Tibial nerve (tissue), 3 donors: ENCODE results near the gene NKD1.

Experiments
- CTCF ChIP-seq, 5 experiments: fragments of 200-600 bp in 3 of 5; fragments of 450-650 bp in 2 of 5; sonication (generic) in 3 of 5; IDR thresholded peaks; one replicate each; pipeline ENCODE4 v1.5.1; 2016 to 2019; ENCODE audit warnings: antibody characterized with exemption in 5 of 5, mild to moderate bottlenecking in 3 of 5, moderate library complexity in 2 of 5
- POLR2A ChIP-seq, 2 donors: fragments of 450-650 bp; IDR thresholded peaks; one replicate each; pipeline ENCODE4 v1.6.1; 2017; ENCODE audit warnings: antibody characterized with exemption in 2 of 2, mild to moderate bottlenecking in 2 of 2, moderate library complexity in 2 of 2

GRCh38 chr16:50642349-50642748 lies 94.2 kb downstream of the NKD1 start:
- TF ChIP-seq CTCF (IDR thresholded peaks at IDR 0.05) (no peak), POLR2A (IDR thresholded peaks at IDR 0.05) (no peak)
